ENCODE data around the gene KRT34. TPM values are rescaled to one million over a fixed set of nuclear protein-coding genes. Genes with fewer than 3 reads are reported as not detected.

The KRT34 gene
- total RNA-seq, 1 experiment from 2014 or later, result not detected

- ATAC-seq, result no peak
- no peak overlapping the region for H3K27ac ChIP-seq (ENCODE audit: low read depth, low read length)
- RAD21 ChIA-PET (ENCODE audit: low non-redundant PET in 1 of 2, low total read pairs in 2 of 2, uncharacterized antibody in 2 of 2, unreplicated experiment in 2 of 2), result no interaction called here
Measured at GRCh38 chr17:41352597-41353366, 29.3 kb downstream of the KRT34 start.

More at GRCh38 chr17:41352597-41353366, 29.3 kb downstream of the KRT34 start:
- peaks cover 0 to 6% of the 10 kb centered on the region in 2 experiments; a peak in 1 of 4 replicates for H3K9me3 ChIP-seq (ENCODE audit: control insufficient read depth in 1 of 2, insufficient read depth in 1 of 2, low read depth in 1 of 2, low read length in 2 of 2)
- H3K4me2 ChIP-seq (ENCODE audit: low read length), result no peak overlapping the region
- H3K36me3 ChIP-seq (ENCODE audit: control insufficient read depth in 1 of 2, insufficient read depth in 2 of 2, low read length in 2 of 2), result no peaks in the 10 kb centered on the region
- no peaks in the 10 kb centered on the region for H3K27me3 ChIP-seq (ENCODE audit: insufficient read depth, low read length)
- no peak for DNase-seq (ENCODE audit: low read depth, low spot score)
- H3K9ac ChIP-seq (ENCODE audit: low read length), result no peak overlapping the region
- H3K4me1 ChIP-seq (ENCODE audit: control insufficient read depth in 1 of 2, insufficient read depth in 2 of 2, low read length in 2 of 2), result no peaks in the 10 kb centered on the region
- no peaks in the 10 kb centered on the region for H4K20me1 ChIP-seq (ENCODE audit: insufficient read depth)
- H2AFZ ChIP-seq (ENCODE audit: low read depth, low read length, poor library complexity, severe bottlenecking), result no peak overlapping the region
- TF ChIP-seq REST (IDR thresholded peaks at IDR 0.05; ENCODE audit: low read depth) (peak; percentile 67), CTCF (IDR thresholded peaks at IDR 0.05 in 2 of 3, conservative IDR thresholded peaks at IDR 0.05 in 1 of 3; ENCODE audit: borderline replicate concordance in 1 of 3, insufficient read depth in 1 of 3, low read depth in 2 of 3, low read length in 2 of 3) (no peak)
- H3K9me2 ChIP-seq (ENCODE audit: insufficient read depth), result no peaks in the 10 kb centered on the region
- ChIA-PET CTCF (no interaction called here), POLR2A (no interaction called here)
- no TSS peak for BruUV-seq (replicated peaks)
- no peak overlapping the region for H3K4me3 ChIP-seq (replicated peaks in 1 of 2; ENCODE audit: low read depth in 1 of 2, low read length in 2 of 2)
- intact Hi-C loops (cut with micrococcal nuclease), result no loop called here
- no peaks in the 10 kb centered on the region for H3K79me2 ChIP-seq (ENCODE audit: insufficient read depth, low read length)

All from HCT116 (cell line).